ENCODE measurements around the gene PPP1R1C.

DNA sequence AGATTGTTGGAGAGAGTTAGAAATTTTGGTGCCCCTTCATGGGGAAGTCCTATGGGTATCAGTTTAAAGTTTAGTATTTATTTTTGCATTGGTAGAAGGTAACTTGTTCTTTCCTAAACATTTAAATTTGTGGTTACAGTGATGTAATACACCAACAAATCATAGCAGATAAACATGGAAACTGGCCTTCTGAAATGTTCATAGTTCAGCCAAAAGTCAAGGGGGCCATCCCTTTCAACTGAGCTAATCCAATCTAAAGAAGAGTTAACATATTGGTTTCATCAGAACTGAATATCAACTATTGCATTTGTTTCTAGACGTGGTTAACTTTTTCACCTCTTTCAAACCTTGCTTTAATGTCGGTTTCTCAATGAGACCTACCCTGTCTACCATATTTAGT, 46.3 kb downstream of the PPP1R1C start:
- TF ChIP-seq POLR2A (IDR thresholded peaks at IDR 0.05) (no peak), CTCF (IDR thresholded peaks at IDR 0.05) (no peak)
